GM12878 (cell line): ENCODE results near the gene GMNN. TPM values are rescaled to one million over a fixed set of nuclear protein-coding genes. Genes with fewer than 3 reads are reported as not detected.

ENCODE experiments used
- ATAC-seq: fragments of 200-7000 bp; cut with Tn5 transposase; 3 replicates; pipeline ENCODE4 v1.9.1; 2020; ENCODE audit warnings: mild to moderate bottlenecking, moderate library complexity
- BruUV-seq: library from RNA; stranded (reverse); fragments of 400-500 nt; replicated peaks from 2 replicates; lab custom pipeline; 2021; lab: Mats Ljungman, UMichigan
- CTCF ChIA-PET: fragments of 300-600 bp; sonication (Branson Sonifier 250); formaldehyde crosslinking; extraction: SDS; loops from one replicate; lab custom pipeline; 2021; ENCODE audit warnings: inconsistent platforms; lab: Yijun Ruan, JAX
- POLR2A ChIA-PET: fragments of 350-600 bp; formaldehyde crosslinking; extraction: SDS; loops from one replicate; lab custom pipeline; 2021; ENCODE audit warnings: inconsistent platforms; lab: Charles Lee
- RAD21 ChIA-PET: fragments of 300-600 bp; sonication (Branson Sonifier 250); formaldehyde crosslinking; loops from one replicate; lab custom pipeline; 2023; ENCODE audit warnings: antibody characterized with exemption; ENCODE audit not compliant: unreplicated experiment; lab: Charles Lee
- SMC1A ChIA-PET: fragments of 300-600 bp; sonication (Branson Sonifier 250); formaldehyde crosslinking; loops from one replicate; lab custom pipeline; 2023; ENCODE audit not compliant: unreplicated experiment, uncharacterized antibody; lab: Charles Lee
- DNase-seq: peaks from one replicate; pipeline ENCODE4 v3.0.0-alpha.2; 2011; ENCODE audit warnings: low read depth, low spot score
- FAIRE-seq: peaks from 3 replicates; lab custom pipeline; 2011; peaks lifted over from hg19 to GRCh38; lab: Jason Lieb, UNC
- H2AFZ ChIP-seq: 2 replicates; pipeline ENCODE4 v1.6.0; 2011; ENCODE audit warnings: low read depth, low read length, control low read depth; ENCODE audit not compliant: control insufficient read depth
- H3K27ac ChIP-seq: 2 replicates; pipeline ENCODE4 v1.5.1; 2011; ENCODE audit warnings: control low read depth; ENCODE audit not compliant: control insufficient read depth, insufficient read depth
- H3K27me3 ChIP-seq, 2 experiments: replicated peaks in 1 of 2; 2 replicates each; pipeline versions ENCODE4 v1.6.0 to v1.6.1; 2011; ENCODE audit warnings: low read length in 1 of 2; ENCODE audit not compliant: control insufficient read depth in 2 of 2, insufficient read depth in 2 of 2
- H3K36me3 ChIP-seq, 2 experiments: 2 replicates each; pipeline ENCODE4 v1.5.1; 2011; ENCODE audit warnings: low read length in 1 of 2; ENCODE audit not compliant: control insufficient read depth in 2 of 2, insufficient read depth in 2 of 2
- H3K4me1 ChIP-seq: 2 replicates; pipeline ENCODE4 v1.6.1; 2011; ENCODE audit warnings: mild to moderate bottlenecking, low read length, moderate library complexity, mixed read lengths; ENCODE audit not compliant: control insufficient read depth, insufficient read depth
- H3K4me2 ChIP-seq: 2 replicates; pipeline ENCODE4 v1.6.0; 2011; ENCODE audit warnings: control low read depth; ENCODE audit not compliant: control insufficient read depth, insufficient read depth
- H3K4me3 ChIP-seq: fragments of 200-600 bp; sonication (generic); 2 replicates; pipeline ENCODE4 v1.5.1; 2016
- H3K79me2 ChIP-seq: 2 replicates; pipeline ENCODE4 v1.6.0; 2011; ENCODE audit warnings: low read length; ENCODE audit not compliant: control insufficient read depth, insufficient read depth
- H3K9ac ChIP-seq: 2 replicates; pipeline ENCODE4 v1.8.0; 2011; ENCODE audit warnings: low read length, control low read depth, mixed read lengths; ENCODE audit not compliant: control insufficient read depth, insufficient read depth
- H3K9me3 ChIP-seq: replicated peaks from 3 replicates; pipeline ENCODE4 v1.5.1; 2011; ENCODE audit warnings: mild to moderate bottlenecking, low read length; ENCODE audit not compliant: control insufficient read depth, insufficient read depth
- H4K20me1 ChIP-seq: 2 replicates; pipeline ENCODE4 v1.6.0; 2011; ENCODE audit not compliant: control insufficient read depth, insufficient read depth
- ATF2 ChIP-seq: IDR thresholded peaks from 2 replicates; pipeline ENCODE4 v1.6.1; 2012; ENCODE audit warnings: low read length, inconsistent platforms
- IKZF1 ChIP-seq: fragments of 450-650 bp; conservative IDR thresholded peaks from 2 replicates; pipeline ENCODE4 v1.6.1; 2017; ENCODE audit warnings: antibody characterized with exemption, mild to moderate bottlenecking
- MEF2B ChIP-seq: fragments of 450-650 bp; IDR thresholded peaks from 2 replicates; pipeline ENCODE4 v1.6.1; 2018; ENCODE audit warnings: mild to moderate bottlenecking, moderate library complexity; ENCODE audit not compliant: partially characterized antibody, poor library complexity, severe bottlenecking
- NFIC ChIP-seq: IDR thresholded peaks from 2 replicates; pipeline ENCODE4 v1.6.1; 2012; ENCODE audit warnings: low read depth, mild to moderate bottlenecking, inconsistent platforms, low read length, moderate library complexity
- RCOR1 ChIP-seq: conservative IDR thresholded peaks from 2 replicates; pipeline ENCODE4 v1.6.1; 2012; ENCODE audit warnings: low read depth, low read length, improper control_type of control experiment
- SPI1 ChIP-seq: IDR thresholded peaks from 2 replicates; pipeline ENCODE4 v1.6.1; 2011; ENCODE audit warnings: low read depth, mild to moderate bottlenecking, low read length, moderate library complexity, borderline replicate concordance; ENCODE audit not compliant: insufficient read depth
- TBL1XR1 ChIP-seq: IDR thresholded peaks from 2 replicates; pipeline ENCODE4 v1.6.1; 2012; ENCODE audit warnings: low read depth, low read length, improper control_type of control experiment
- WGBS: methylation state at CpG from one replicate; pipeline ENCODE4 v1.1.6; 2016; ENCODE audit warnings: low lambda C conversion rate; ENCODE audit not compliant: insufficient replicate concordance, insufficient coverage; ENCODE audit errors: missing lambda C conversion rate; 5-methylcytosine and 5-hydroxymethylcytosine counted together
- in situ Hi-C: fragments of 300-500 bp; cut with MboI; formaldehyde crosslinking; loops from 9 replicates; pipeline ENCODE4 v1.14.3; 2018; ENCODE audit warnings: mixed read lengths
- intact Hi-C: fragments of 100-400 bp; cut with micrococcal nuclease; formaldehyde crosslinking; loops from one replicate; pipeline ENCODE4 v1.14.2; 2022; ENCODE audit not compliant: unreplicated experiment
- polyA plus RNA-seq, 11 experiments: library from polyadenylated mRNA; depleted of rRNA in 4 of 11; unstranded in 6 of 11; stranded (reverse) in 5 of 11; fragments of >200 nt; fragmentation: Nextera tagmentation in 4 of 11; fragmentation: Illumina TruSeq in 1 of 11; extraction: Ambion mirVana in 4 of 11; extraction: Trizol in 1 of 11; gene quantifications; 1 replicate in 1 of 11; 2 replicates in 10 of 11; pipeline versions ENCODE4 v1.2.1 to v1.2.3, GENCODE V29; 2011 to 2016; ENCODE audit warnings: inconsistent platforms in 2 of 11, missing spikeins in 2 of 11, low read depth in 1 of 11
- total RNA-seq, 4 experiments: library from RNA; depleted of rRNA in 3 of 4; stranded (reverse); fragments of >200 nt in 3 of 4; fragmentation: Illumina TruSeq in 1 of 4; extraction: Trizol in 1 of 4; gene quantifications; 2 replicates each; pipeline versions ENCODE4 v1.2.1 to v1.2.3, GENCODE V29; 2013 to 2021

GMNN gene
- total and polyA plus RNA-seq, 10 of the 15 experiments (the other 5 are each of a cell fraction or from before 2014, with no cell fraction given) = 51.9 to 153 (median 105) TPM

DNA sequence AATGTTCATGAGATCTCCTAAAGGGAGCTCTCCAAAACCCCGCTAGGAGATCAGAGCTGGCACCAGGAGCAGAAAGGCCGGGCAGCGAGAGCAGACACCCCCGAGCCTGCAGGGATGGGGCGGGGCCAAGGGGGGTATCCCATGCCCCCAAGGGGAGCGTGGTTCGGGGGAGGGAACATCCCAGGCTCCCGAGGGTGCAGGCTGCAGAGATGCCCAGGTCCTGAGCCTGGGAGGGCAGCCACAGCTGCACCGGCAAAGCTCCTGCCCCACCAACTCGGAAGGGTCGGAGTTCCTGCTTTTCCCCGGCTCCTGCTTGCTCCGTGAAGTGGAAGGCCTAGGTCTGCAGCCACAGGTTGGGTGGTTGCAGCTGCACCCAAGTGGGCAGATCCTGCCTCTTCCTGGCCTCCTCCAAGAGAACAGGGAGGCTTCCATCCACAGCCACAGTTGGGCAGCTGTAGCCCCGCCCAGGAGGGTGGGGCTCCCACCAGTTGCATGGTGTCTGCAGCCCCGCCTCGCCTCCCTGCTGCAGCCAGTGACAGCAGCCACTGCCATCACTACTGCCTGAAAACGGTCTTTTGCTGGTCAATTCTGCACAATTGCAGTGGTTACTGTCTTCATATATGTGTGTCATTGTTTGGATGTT lies 13.4 kb upstream of the GMNN start:
- no TSS peak for BruUV-seq
- Histone ChIP-seq H3K79me2 (no peaks in the 10 kb centered on the region), H3K4me2 (no peak overlapping the region), H3K4me1 (no peaks in the 10 kb centered on the region), H3K9ac (no peak overlapping the region), H2AFZ (no peak overlapping the region; the same call in 1 of the 2 replicates), H3K27ac (no peak overlapping the region), H3K9me3 (no peaks in the 10 kb centered on the region), H3K4me3 (no peak overlapping the region), H3K27me3 (no peaks in the 10 kb centered on the region), H3K36me3 (no peaks in the 10 kb centered on the region), H4K20me1 (no peaks in the 10 kb centered on the region)
- ChIA-PET CTCF (interaction anchor here (0.9 to 1.8 kb wide), 4 partner anchors 22 to 236 kb away, joined by 3 read pairs; no protein-coding TSS in a partner anchor), RAD21 (no interaction called here), POLR2A (interaction anchor here (0.6 kb wide), 1 partner anchor 185 kb away, joined by 3 read pairs; no protein-coding TSS in a partner anchor), SMC1A (interaction anchor here (0.5 to 1.6 kb wide), 4 partner anchors 17 to 238 kb away, joined by 3 to 4 read pairs (median 4); no protein-coding TSS in a partner anchor)
- DNase-seq = no peak
- no peak for FAIRE-seq
- intact Hi-C loops (no loop called here), in situ Hi-C loops (loop anchor here (5.0 kb wide), 1 partner anchor 174 kb away; no protein-coding TSS in a partner anchor)
- no peak for TF ChIP-seq MEF2B
- ATAC-seq = peak; percentile 70
- WGBS = 84% methylated on average over 17 of the region's 17 CpGs

DNA sequence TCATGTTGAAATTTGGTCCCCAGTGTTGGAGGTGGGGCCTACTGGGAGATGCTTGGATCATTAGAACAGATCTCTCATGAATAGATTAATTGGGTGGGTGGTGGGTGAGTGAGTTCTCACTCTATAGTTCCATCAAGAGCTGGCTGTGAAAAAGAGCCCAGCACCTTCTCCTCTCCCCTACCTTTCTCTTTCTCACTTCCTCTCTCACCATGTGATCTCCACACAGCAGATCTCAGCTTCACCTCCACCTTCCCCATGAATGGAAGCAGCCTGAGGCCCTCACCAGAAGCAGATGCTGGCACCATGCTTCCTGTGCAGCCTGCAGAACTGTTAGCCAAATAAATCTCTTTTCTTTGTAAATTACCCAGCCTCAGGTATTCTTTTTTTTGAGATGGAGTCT lies 12.9 kb upstream of the GMNN start:
- Histone ChIP-seq H3K4me2 (no peak overlapping the region), H3K79me2 (no peaks in the 10 kb centered on the region), H3K4me3 (no peak overlapping the region), H3K9me3 (no peaks in the 10 kb centered on the region), H3K27ac (no peak overlapping the region), H3K9ac (no peak overlapping the region), H4K20me1 (no peaks in the 10 kb centered on the region), H3K4me1 (no peaks in the 10 kb centered on the region), H3K36me3 (no peaks in the 10 kb centered on the region), H2AFZ (no peak overlapping the region; the same call in 1 of the 2 replicates), H3K27me3 (no peaks in the 10 kb centered on the region)
- DNase-seq (no peak), ATAC-seq (peak; percentile 46), FAIRE-seq (no peak)
- RAD21 ChIA-PET = no interaction called here
- CTCF ChIA-PET = interaction anchor here (1.8 kb wide), 1 partner anchor 23 kb away, joined by 3 read pairs; no protein-coding TSS in a partner anchor
- TF ChIP-seq SPI1 = peak; percentile 69
- TF ChIP-seq TBL1XR1 = no peak
- no peak for TF ChIP-seq IKZF1
- no peak for TF ChIP-seq NFIC
- TF ChIP-seq RCOR1 = no peak
- no peak for TF ChIP-seq ATF2
- SMC1A ChIA-PET = interaction anchor here (0.5 to 1.6 kb wide), 4 partner anchors 17 to 238 kb away, joined by 3 to 4 read pairs (median 4); no protein-coding TSS in a partner anchor
- in situ Hi-C loops (loop anchor here (5.0 kb wide), 1 partner anchor 175 kb away; no protein-coding TSS in a partner anchor), intact Hi-C loops (no loop called here)
- no TSS peak for BruUV-seq
- POLR2A ChIA-PET = no interaction called here
